Adipose tissue (tissue), 3 donors: ENCODE data around the gene ZNF483. TPM values are rescaled to one million over a fixed set of nuclear protein-coding genes. Genes with fewer than 3 reads are reported as not detected.
"Not testable (repeated sequence)": the region's sequence is repeated elsewhere in the genome, so short reads cannot be mapped to it uniquely, and the experiment has no call there.

ENCODE experiments used
- H3K27ac ChIP-seq: one replicate; pipeline ENCODE4 v1.5.1; 2013; ENCODE audit warnings: low read depth, low read length
- WGBS, 3 donors: extraction: QIAGEN DNeasy Blood & Tissue Kit; methylation state at CpG; one replicate each; pipeline ENCODE4 v1.1.7; 2013; 5-methylcytosine and 5-hydroxymethylcytosine counted together
- polyA plus RNA-seq, 3 donors: library from polyadenylated mRNA; stranded (reverse); fragments of 200-250 nt; gene quantifications; one replicate each; pipeline ENCODE4 v1.2.3, GENCODE V29; 2013
- donor health status: healthy with polysubstance abuse.
- donor health status: Bipolar disorder and iron deficiency.
- donor health status: healthy.

The ZNF483 gene
- polyA plus RNA-seq, 3 donors, result 0.21 to 0.42 (median 0.34) TPM

DNA sequence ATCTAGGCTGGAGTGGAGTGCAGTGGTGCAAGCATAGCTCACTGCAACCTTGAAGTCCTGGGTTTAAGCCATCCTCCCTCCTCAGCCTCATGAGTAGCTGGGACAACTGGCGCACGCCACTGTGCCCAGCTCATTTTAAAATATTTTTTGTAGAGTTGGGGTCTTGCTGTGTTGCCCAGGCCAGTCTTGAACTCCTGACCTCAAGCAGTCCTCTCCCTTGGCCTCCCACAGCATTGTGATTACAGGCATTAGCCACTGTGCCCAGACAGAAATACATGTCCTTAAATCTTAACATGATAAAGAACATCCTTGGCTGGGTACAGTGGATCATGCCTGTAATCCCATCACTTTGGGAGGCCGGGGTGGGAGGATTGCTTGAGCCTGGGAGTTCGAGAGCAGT lies 6.7 kb downstream of the ZNF483 start:
- WGBS, 3 donors, result 83 to 98% (median 95%) methylated on average over 4 of the region's 4 CpGs
- H3K27ac ChIP-seq, result no peak overlapping the region

DNA sequence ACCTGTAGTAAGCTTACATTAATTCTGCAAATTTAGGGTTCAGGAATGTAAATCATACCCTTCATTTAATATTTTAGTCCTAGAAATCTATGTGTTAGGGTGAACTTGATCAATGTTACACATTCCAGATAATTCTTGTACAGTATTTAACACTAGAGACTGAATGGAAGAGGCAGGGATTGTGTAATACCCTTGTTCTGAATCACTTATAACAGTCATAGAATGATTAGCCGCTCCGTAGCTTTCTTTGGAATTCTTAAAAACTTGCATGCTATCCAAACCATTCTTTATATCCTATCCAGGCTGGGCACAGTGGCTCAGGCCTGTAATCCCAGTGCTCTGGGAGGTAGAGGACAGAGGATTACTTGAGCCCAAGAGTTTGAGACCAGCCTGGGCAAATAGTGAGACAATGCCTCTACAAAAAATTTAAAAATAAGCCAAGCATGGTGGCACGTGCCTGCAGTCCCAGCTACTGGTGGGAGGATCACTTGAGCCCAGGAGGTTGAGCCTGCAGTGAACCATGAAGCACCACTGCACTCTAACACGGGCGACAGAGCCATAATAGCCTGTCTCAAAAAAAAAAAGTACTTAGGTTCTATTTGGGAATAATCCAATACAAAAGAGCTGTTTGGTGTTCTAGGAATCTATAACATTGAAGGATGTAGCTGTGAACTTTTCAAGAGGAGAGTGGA lies 8.3 kb downstream of the ZNF483 start:
- WGBS, 3 donors, result 90 to 94% (median 94%) methylated on average over 5 of the region's 5 CpGs
- H3K27ac ChIP-seq, result no peak overlapping the region

DNA sequence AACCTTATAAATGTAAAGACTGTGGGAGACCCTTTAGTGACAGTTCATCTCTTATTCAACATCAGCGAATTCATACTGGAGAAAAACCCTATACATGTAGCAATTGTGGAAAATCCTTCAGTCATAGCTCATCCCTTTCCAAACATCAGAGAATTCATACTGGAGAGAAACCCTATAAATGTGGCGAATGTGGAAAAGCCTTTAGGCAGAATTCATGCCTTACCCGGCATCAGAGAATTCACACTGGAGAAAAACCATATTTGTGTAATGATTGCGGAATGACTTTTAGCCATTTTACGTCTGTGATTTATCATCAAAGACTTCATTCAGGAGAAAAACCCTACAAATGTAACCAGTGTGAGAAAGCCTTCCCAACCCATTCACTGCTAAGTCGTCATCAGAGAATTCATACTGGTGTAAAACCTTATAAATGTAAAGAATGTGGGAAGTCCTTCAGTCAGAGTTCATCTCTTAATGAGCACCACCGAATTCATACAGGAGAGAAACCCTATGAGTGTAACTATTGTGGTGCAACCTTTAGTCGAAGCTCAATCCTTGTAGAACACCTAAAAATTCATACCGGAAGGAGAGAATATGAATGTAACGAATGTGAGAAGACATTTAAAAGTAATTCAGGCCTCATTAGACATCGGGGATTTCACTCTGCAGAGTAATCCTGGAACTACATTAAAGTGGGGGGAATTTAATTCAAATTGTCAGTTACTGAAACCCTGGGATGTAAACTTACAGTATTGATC lies 17.7 kb downstream of the ZNF483 start:
- WGBS, 3 donors, result 94 to 97% (median 95%) methylated on average over 11 of the region's 11 CpGs
- no peak overlapping the region for H3K27ac ChIP-seq

DNA sequence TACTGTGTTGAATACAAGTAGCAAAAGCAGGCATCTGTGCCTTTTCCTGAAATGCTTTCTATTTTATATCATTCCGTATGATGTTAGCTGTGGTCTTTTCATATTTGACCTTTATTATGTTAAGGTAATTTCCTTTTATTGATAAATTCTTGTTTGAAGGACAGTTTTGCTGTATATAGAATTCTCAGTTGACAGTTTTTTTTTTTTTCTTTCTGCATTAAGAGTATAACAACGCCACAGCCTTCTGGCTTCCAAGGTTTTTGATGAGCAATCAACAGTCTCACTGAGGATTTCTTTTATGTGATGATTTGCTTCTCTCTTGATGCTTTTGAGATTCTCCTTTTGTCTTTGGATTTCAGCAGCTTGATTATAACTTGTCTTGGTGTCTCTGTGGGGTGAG lies 23.6 kb downstream of the ZNF483 start:
- WGBS, 3 donors, result 89 to 97% (median 96%) methylated on average over 2 of the region's 2 CpGs

DNA sequence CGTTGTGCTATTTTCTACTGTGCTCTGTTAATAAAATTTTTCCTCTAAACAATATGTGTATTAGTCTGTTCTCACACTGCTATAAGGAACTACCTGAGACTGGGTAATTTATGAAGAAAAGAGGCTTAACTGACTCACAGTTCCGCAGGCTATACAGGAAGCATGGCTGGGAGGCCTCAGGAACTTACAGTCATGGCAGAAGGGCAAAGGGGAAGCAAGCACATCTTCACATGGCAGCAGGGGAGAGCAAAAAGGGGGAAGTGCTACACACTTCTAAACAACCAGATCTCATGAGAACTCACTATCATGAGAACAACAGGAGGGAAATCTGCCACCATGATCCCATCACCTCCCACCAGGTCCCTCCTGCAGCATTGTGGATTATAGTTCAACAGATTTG lies 30.4 kb downstream of the ZNF483 start:
- H3K27ac ChIP-seq, result not testable (repeated sequence)
- WGBS, 3 donors, result 68 to 95% (median 80%) methylated on average over 2 of the region's 2 CpGs

More for the DNA sequence above, 23.6 kb downstream of the ZNF483 start:
- no peak overlapping the region for H3K27ac ChIP-seq

DNA sequence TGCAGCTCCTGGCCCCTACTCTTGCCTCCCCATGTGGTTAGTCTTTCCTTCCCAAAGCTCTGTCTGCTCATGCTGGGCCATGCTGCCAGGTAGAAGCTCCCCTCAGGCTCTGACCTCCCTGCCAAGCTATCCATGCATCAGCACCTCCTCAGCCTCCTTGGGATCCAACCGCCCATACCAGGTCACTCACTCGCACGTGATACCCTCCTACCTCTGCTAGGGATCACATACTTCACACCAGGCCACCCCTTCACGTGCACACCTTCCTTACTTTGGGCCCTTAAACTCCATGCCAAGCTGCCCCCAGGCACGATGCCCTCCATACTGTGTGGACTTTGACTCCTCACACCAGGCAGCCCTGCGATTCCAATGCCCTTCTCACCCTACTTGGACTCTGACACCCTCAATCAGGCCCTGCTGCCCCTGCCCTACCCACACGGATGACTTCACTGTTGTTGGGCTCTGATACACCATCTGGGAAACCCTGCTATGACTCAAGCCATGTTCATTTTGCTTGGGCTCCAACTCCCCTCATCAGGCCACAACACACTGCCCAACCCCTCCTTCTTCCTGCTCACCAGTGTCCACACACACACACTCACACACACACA lies 34.1 kb downstream of the ZNF483 start:
- WGBS, 3 donors, result 93 to 94% (median 93%) methylated on average over 7 of the region's 7 CpGs
- no peak overlapping the region for H3K27ac ChIP-seq

DNA sequence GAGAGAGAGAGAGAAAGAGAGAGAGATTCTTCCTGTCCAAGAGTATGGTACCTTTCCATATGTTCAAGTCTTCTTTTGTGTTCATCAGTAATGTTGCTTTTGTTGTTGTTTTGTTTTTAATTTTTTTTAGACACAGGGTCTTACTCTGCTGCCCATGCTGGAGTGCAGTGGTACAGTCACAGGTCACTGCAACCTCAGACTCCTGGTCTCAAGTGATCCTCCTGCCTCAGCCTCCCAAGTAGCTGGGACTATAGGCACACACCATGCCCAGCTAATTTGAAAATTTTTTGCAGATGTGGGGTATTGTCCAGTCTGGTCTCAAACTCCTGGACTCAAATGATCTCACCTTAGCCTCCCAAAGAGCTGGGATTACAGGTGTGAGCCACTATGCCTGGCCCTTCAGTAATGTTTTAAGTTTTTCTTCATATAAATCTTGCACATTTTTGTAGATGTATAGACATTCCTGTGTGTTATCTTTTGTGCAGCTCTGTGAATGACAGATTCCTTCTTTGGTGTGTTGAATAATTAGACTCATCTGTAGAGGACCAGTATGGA lies 36.3 kb downstream of the ZNF483 start:
- no peak overlapping the region for H3K27ac ChIP-seq

DNA sequence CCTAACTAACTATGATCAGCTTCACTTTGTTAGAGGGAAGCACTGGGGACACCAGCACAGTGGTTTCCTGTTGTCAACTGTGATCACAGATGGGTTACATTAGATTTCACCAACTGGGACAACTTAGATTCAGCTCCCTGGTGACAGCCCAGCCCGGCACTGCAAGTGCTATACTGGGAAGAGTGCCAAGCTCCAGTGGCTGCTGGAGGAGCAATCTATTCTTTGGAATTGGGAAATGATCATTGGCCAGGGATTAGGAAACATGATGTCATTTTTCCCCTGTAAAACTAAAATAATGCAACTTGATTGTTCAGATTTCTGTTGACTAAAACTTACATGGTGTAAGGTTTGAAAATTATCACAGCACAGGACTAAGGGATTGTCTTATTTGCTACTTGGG lies 41.3 kb downstream of the ZNF483 start:
- no peak overlapping the region for H3K27ac ChIP-seq
- 23 to 67% (median 35%) methylated on average over 1 of the region's 1 CpG for WGBS, 3 donors

DNA sequence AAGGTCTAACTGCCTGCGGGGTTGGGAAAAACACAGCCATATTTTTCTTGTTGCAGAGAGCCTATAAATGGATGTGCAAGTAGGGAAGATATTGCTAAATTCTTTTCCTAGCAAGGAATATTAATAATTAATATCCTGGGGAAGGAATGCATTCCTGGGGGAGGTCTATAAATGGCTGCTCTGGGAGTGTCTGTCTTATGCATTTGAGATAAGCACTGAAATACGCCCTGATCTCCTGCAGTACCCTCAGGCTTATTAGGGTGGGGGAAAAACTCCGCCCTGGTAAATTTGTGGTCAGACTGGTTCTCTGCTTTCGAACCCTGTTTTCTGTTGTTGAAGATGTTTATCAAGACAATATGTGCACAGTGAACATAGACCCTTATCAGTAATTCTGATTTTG lies 43.1 kb downstream of the ZNF483 start:
- not testable (repeated sequence) for H3K27ac ChIP-seq
- WGBS, 3 donors, result 95 to 98% (median 98%) methylated on average over 4 of the region's 4 CpGs

DNA sequence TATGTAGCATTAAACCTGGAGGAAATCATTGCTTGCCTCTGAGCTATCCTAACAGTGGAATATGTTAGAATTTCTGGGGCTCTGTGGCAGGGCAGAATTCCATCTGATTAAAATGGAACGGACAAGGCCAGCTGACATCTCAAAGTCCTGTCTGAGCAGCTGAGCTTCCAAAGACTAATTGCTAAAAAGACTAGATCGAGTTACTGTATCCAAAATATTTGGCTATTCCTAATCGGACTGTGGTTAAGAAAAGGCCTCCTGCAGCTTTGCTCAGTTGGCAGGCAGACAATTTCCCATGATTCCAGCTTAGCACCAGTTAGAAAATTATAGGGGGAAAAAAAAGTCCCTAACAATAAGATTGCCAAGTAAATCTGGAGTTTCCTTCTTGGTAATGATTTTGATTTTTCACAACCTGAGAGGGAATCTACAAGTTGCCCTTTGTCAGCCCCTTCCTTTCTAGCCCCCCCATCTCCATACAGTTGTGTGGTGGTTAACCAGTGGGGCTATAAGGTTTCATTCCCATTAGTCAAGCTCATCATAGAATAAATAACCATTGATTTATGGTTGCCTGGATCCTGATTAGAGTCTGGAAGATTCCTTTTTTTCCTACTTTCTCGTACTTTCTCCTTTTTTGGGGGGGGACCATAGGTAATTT lies 48.1 kb downstream of the ZNF483 start:
- WGBS, 3 donors, result 54 to 73% (median 66%) methylated on average over 4 of the region's 4 CpGs
- H3K27ac ChIP-seq, result no peak overlapping the region

DNA sequence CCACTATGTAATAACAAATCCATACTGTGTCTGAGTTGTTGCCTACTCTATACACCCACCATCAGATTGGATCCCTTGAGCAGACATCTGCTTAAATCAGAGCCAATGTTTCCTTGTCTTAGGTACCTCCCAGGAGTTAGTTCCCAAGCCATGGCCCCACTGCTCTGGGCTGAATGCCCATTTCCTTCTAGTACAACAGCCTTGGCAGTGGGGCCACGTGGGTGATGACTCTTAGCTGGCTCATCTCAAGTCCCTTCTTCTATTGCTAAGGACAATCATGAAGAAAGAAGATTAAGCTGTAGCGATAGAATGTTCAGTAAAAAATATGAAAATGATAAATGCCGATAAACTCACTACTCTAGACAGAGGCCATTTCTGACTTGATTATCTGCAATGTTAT lies 57.9 kb downstream of the ZNF483 start:
- H3K27ac ChIP-seq, result no peak overlapping the region
- WGBS, 3 donors, result 82 to 88% (median 87%) methylated on average over 3 of the region's 3 CpGs

DNA sequence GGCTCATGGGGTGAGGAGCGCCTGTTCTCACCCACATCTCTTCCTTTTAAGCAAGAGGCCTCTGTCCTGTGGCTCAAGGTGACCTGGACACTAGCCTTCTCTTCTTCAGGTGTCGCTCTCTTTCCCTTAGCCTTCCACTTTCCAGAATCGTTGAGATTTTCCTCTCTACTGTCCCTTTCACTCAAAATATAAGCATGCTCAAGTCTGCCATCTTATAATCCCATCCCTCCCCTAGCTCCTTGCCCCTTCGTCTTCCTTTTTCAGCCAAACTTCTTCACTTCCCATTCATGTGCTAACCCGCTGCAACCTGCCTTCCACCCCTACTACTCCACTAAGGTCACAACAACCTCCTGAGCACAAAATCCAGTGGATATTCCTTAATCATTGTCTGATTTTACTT lies 61.4 kb downstream of the ZNF483 start:
- WGBS, 3 donors, result 93 to 96% (median 96%) methylated on average over 5 of the region's 5 CpGs

DNA sequence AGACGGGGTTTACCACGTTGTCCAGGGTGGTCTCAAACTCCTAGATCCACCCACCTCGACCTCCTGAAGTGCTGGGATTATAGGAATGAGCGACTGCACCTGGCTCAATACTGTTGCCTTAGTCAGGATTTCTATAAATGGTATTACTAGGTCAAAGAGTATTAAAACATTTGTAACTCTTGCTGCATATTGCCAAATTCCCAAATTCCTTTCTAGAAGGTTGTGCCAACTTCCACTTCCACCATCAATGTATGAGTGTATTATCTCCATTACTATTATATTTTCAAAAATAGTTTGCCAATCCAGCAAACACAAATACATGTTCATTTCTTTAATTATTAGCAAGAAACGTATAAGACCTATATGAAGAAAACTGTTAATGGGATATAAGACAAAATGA lies 63.9 kb downstream of the ZNF483 start:
- no peak overlapping the region for H3K27ac ChIP-seq
- 79 to 93% (median 80%) methylated on average over 5 of the region's 5 CpGs for WGBS, 3 donors

More for the DNA sequence above, 61.4 kb downstream of the ZNF483 start:
- H3K27ac ChIP-seq, result no peak overlapping the region

DNA sequence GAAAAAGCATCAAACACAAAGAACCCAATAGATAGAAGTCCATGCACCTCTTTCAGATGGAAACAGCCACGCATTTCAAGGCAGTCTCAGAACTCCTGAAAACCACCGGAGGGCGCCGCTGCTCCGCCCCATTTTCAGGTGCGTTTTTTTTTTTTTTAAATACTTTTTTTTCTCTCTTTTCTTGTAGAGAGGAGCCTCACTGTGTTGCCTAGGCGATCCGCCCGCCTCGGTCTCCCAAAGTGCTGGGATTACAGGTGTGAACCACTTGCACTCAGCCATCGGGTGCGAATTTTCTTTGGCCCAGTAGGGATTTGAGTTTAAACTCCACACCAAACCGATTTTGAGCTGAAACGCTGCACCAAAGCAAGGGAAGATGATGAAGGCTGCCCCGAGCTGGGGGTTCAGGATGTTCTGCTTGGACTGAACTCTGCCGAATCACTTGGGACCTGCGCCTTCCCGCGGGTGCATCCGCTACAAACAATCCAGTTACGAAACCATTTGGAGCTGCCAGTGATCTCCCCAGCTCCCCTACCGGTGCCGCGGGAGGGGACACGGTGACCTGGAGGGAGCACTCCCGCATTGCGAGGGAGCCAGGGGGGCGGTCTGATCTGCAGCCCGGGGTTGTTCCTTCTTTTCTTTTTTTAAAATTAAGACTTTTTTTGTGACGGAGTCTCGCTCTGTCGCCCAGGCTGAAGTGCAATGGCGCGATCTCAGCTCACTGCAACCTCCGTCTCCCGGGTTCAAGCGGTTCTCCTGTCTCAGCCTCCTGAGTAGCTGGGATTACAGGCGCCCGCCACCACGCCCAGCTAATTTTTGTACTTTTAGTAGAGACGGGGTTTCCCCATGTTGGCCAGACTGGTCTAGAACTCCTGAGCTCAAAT lies 73.1 kb downstream of the ZNF483 start:
- H3K27ac ChIP-seq, result peak overlapping the region; percentile 62
- 0 to 1% (median 1%) methylated on average over 41 of the region's 41 CpGs for WGBS, 3 donors

DNA sequence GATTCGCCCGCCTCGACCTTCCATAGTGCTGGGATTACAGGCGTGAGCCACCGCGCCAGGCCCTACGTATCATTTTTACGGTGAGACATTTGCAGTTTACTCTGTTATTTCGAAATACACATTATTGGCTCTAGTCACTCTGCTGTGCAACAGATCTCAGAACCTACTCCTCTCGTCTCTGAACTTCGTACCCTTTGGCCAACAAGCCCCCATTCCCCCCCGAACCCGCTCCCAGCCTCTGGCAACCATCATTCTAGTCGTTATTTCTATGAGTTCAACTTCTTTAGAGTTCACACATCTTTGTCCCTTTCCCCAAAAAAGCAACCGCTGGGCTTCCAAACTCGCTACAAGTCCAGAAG lies 73.7 kb downstream of the ZNF483 start:
- WGBS, 3 donors, result 1 to 2% (median 2%) methylated on average over 16 of the region's 16 CpGs
- H3K27ac ChIP-seq, result peak overlapping the region; percentile 62

DNA sequence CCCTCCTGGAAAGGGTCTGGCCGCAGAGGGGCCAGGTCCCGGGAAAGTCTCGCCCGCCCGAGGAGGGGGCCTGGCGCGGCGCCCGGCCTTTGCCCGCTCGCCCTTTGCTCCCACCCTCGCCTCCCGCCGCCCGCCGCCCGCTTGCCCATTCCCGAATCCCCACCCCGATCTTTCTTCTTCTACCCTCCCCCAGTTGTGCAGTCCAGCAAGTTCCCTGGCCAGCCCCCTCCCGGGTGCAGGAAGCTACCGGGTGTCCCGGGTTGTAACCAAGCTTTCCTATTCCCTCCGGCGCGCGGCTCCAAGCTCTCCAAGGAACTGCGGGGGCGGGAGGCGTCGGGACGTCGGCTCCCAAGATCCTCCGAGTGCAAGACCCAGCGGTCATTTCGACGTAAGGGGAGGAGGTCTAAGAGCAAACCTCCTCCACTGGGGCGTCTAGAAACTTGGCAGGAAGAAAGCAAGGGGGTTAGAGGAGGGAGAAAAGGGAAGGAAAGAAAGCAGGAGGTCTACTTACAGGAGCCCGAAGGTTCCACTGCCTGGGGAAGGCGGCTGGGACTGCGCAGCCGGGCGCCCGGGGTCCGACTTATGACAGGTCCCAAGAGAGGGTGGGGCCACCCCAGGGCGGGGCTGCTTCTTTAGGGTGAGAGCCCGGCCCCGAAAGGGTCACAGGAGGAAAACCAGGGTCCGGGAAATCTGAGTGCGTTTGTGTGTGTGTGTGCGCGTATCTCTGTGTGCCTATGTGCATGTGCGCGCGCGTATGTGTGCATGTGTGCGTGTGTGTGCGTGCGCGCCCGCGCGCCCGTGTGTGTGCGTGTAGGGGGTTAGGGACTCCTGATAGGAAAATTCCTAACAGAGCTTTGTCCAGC lies 74.3 kb downstream of the ZNF483 start, which contains the start of gene PTGR1:
TSS of gene PTGR1 (minus strand) at position 556 of the 863 bp plus-strand sequence. CDS start 2,225 bp downstream, outside the sequence.
- H3K27ac ChIP-seq, result peak within 1 kb of the TSS; percentile 62
- WGBS, 3 donors, result 0 to 1% (median 1%) methylated on average over 61 to 64 of the region's 64 CpGs

DNA sequence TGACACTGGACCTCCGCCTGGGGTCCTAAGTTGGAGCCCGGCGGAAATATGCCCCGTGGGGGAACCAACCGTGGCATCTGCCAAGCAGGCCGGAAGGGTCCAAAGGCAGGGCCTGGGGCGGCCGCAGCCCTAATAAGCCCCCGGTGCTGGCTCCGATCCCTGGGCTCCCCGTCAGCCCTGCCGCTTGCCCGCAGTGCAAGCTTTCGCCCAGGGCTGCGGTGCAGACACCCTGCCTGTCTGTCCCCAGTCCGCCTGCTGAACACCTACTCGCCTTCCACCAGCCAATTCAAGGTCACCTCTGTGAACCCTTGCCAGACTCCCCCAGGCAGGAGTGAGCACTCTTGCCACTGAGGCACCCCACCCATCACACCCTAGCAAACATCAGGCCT lies 75.0 kb downstream of the ZNF483 start:
- 11 to 40% (median 37%) methylated on average over 15 to 17 of the region's 17 CpGs for WGBS, 3 donors
- H3K27ac ChIP-seq, result no peak overlapping the region
